ENCODE results near the gene ARHGEF2. TPM values are rescaled to one million over a fixed set of nuclear protein-coding genes. Genes with fewer than 3 reads are reported as not detected.

Gene ARHGEF2
- total RNA-seq, 1 experiment from 2014 or later: 69.5 TPM

- TF ChIP-seq JAZF1 (CRISPR knock-in tag; IDR thresholded peaks at IDR 0.05) (no peak), RELA (CRISPR knock-in tag; IDR thresholded peaks at IDR 0.05; ENCODE audit: borderline replicate concordance) (no peak), NFE2L1 (CRISPR knock-in tag; IDR thresholded peaks at IDR 0.05) (no peak), SMAD3 (CRISPR knock-in tag; IDR thresholded peaks at IDR 0.05; ENCODE audit: borderline replicate concordance) (no peak), ATF2 (CRISPR knock-in tag; IDR thresholded peaks at IDR 0.05; ENCODE audit: borderline replicate concordance, low read depth) (no peak), TP53 (CRISPR knock-in tag; IDR thresholded peaks at IDR 0.05) (no peak), ERG (CRISPR knock-in tag; IDR thresholded peaks at IDR 0.05) (no peak), FOXP1 (CRISPR knock-in tag; IDR thresholded peaks at IDR 0.05; ENCODE audit: borderline replicate concordance) (no peak), SMAD4 (CRISPR knock-in tag; IDR thresholded peaks at IDR 0.05) (no peak), NR1H2 (CRISPR knock-in tag; IDR thresholded peaks at IDR 0.05) (no peak), ZBTB43 (CRISPR knock-in tag; IDR thresholded peaks at IDR 0.05) (no peak)
Observed at GRCh38 chr1:156026588-156026987, 48.2 kb upstream of the ARHGEF2 start (continued).

GRCh38 chr1:156025876-156026275 is 47.5 kb upstream of the ARHGEF2 start:
- POLR2A ChIA-PET: interaction anchor here (1.7 kb wide), 1 partner anchor 15 kb away, joined by 4 read pairs; no protein-coding TSS in a partner anchor
- CTCF ChIA-PET: interaction anchor here (0.6 to 1.9 kb wide), 41 partner anchors 10 to 199 kb away, joined by 3 to 74 read pairs (median 5); partner anchors contain the start of genes ARHGEF2, KHDC4, MEX3A and PMF1
- no peak overlapping the region for H3K4me3 Mint-ChIP-seq
- DNase-seq (ENCODE audit: low spot score) (peak; percentile 72), ATAC-seq (peak; percentile 99)
- no peaks in the 10 kb centered on the region for H3K9me3 Mint-ChIP-seq
- H3K4me1 Mint-ChIP-seq: peaks cover 5% of the 10 kb centered on the region
- TF ChIP-seq TEAD4 (CRISPR knock-in tag; IDR thresholded peaks at IDR 0.05) (no peak), HMGXB4 (CRISPR knock-in tag; IDR thresholded peaks at IDR 0.05) (peak; percentile 37; the same call in 1 of the 2 replicates), ZNF121 (CRISPR knock-in tag; IDR thresholded peaks at IDR 0.05) (peak; percentile 20; the same call in 1 of the 2 replicates)
- H3K27me3 Mint-ChIP-seq (ENCODE audit: low read depth): peaks cover 28% of the 10 kb centered on the region
- H3K36me3 Mint-ChIP-seq: no peaks in the 10 kb centered on the region
- H3K27ac Mint-ChIP-seq: no peak overlapping the region

GRCh38 chr1:156024801-156025200 is 46.5 kb upstream of the ARHGEF2 start:
- peaks cover 7% of the 10 kb centered on the region; the same call in 1 of the 2 replicates for H3K36me3 Mint-ChIP-seq
- ATAC-seq: no peak
- no peak for TF ChIP-seq KAT7 (CRISPR knock-in tag; IDR thresholded peaks at IDR 0.05; ENCODE audit: borderline replicate concordance)
- TF ChIP-seq NFATC4 (CRISPR knock-in tag; IDR thresholded peaks at IDR 0.05): no peak
- TF ChIP-seq SMAD4 (CRISPR knock-in tag; IDR thresholded peaks at IDR 0.05): no peak
- TF ChIP-seq ATF3 (CRISPR knock-in tag; conservative IDR thresholded peaks at IDR 0.05): no peak
- TF ChIP-seq ZNF317 (CRISPR knock-in tag; IDR thresholded peaks at IDR 0.05; ENCODE audit: borderline replicate concordance, low read depth): no peak
- no peak for TF ChIP-seq USF1 (CRISPR knock-in tag; IDR thresholded peaks at IDR 0.05)
- TF ChIP-seq CBFB (CRISPR knock-in tag; IDR thresholded peaks at IDR 0.05; ENCODE audit: low read depth): no peak

More at GRCh38 chr1:156024801-156025200, 46.5 kb upstream of the ARHGEF2 start:
- ChIA-PET POLR2A (interaction anchor here (1.7 kb wide), 1 partner anchor 16 kb away, joined by 4 read pairs; no protein-coding TSS in a partner anchor), CTCF (interaction anchor here (0.5 to 1.9 kb wide), 8 partner anchors 42 to 1028 kb away, joined by 3 to 11 read pairs (median 6); partner anchors contain the start of genes ARHGEF2 and PMF1)
- Mint-ChIP-seq H3K27ac (no peak overlapping the region), H3K4me3 (no peak overlapping the region), H3K4me1 (peaks cover 10% of the 10 kb centered on the region), H3K27me3 (ENCODE audit: low read depth) (peaks cover 28% of the 10 kb centered on the region), H3K9me3 (no peaks in the 10 kb centered on the region)
- no peak for DNase-seq (ENCODE audit: low spot score)
